ENCODE data around the gene NEAT1.
A peak's percentile ranks its signal among the peaks of the same experiment; 100 is the strongest.
"Not testable (repeated sequence)": the region's sequence is repeated elsewhere in the genome, so short reads cannot be mapped to it uniquely, and the experiment has no call there.

NEAT1 gene

DNA sequence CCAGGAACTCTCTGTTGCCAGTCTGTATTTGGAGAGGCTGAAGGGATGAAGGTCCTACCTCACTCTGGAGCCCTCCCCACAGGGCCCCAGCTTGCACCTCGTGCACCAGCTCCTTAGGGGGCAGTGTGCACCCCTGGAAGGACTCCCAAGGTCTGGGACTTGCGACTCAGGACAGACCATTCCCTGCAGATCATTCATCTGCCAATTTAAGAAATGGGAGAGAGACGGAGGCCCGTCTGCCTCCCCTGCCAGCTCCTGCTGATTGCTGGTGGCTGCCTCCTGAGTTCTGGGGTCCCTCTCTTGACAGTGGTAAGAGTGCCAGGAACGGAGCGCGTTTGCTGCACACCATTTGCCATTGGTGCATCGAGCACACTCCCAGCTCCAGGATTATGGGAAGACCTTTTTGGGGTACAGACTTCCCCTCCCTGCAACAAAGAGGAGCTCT lies 48.9 kb downstream of the NEAT1 start:
- peak overlapping the region; percentile 70 for H3K9ac ChIP-seq (ENCODE audit: low read depth, low read length, poor library complexity)
- DNase-seq (ENCODE audit: low spot score), result no peak
- no peak overlapping the region for H4K8ac ChIP-seq (ENCODE audit: low read depth, low read length)
- H3K27ac ChIP-seq (replicated peaks; ENCODE audit: low read length), result no peak overlapping the region
- H2BK12ac ChIP-seq (ENCODE audit: low read length), result no peak overlapping the region
- no peak overlapping the region for H2BK120ac ChIP-seq (ENCODE audit: low read depth, low read length)
- no peak overlapping the region for H3K4me2 ChIP-seq (ENCODE audit: insufficient read depth, low read length, poor library complexity, severe bottlenecking)
- peaks cover 6 to 12% of the 10 kb centered on the region in 2 donors for H3K4me1 ChIP-seq (ENCODE audit: control insufficient read depth in 2 of 2, insufficient read depth in 1 of 2, low read depth in 1 of 2, low read length in 2 of 2)
- peak overlapping the region; percentile 70 for H2BK15ac ChIP-seq (ENCODE audit: low read length)
- no peak overlapping the region for H3K4me3 ChIP-seq (ENCODE audit: low read length in 2 of 2)
- no peaks in the 10 kb centered on the region for H3K27me3 ChIP-seq (ENCODE audit: control insufficient read depth in 3 of 3, insufficient read depth in 3 of 3, low read depth in 1 of 3, low read length in 3 of 3)
- H2AFZ ChIP-seq (ENCODE audit: low read length), result peak overlapping the region; percentile 39
- H3K9me3 ChIP-seq (replicated peaks in 1 of 2; ENCODE audit: control insufficient read depth in 2 of 2, insufficient read depth in 1 of 2, low read depth in 1 of 2, low read length in 2 of 2), result no peaks in the 10 kb centered on the region
- H3K36me3 ChIP-seq (replicated peaks in 1 of 2; ENCODE audit: control insufficient read depth in 2 of 2, insufficient read depth in 2 of 2, low read length in 2 of 2), result no peaks in the 10 kb centered on the region
- peaks cover 1% of the 10 kb centered on the region for H3K79me1 ChIP-seq (ENCODE audit: low read depth, low read length)
- H3K14ac ChIP-seq (ENCODE audit: low read length), result no peak overlapping the region
- no peak overlapping the region for H2BK5ac ChIP-seq (ENCODE audit: low read length)
- no peak overlapping the region for H3K4ac ChIP-seq (ENCODE audit: low read length)
- peak overlapping the region; percentile 41 for H2AK5ac ChIP-seq (ENCODE audit: low read depth, low read length)
- no peak overlapping the region for H4K91ac ChIP-seq (ENCODE audit: low read depth, low read length, poor library complexity)
- WGBS, 2 donors (ENCODE audit: extremely low coverage in 2 of 2, insufficient read length in 2 of 2, insufficient replicate concordance in 1 of 2), result no CpG with 5 or more reads among the region's 8 CpGs
- no peak overlapping the region for H3K23ac ChIP-seq (ENCODE audit: low read depth, low read length, poor library complexity)
- peak overlapping the region; percentile 11 for H3K18ac ChIP-seq (ENCODE audit: low read length)

DNA sequence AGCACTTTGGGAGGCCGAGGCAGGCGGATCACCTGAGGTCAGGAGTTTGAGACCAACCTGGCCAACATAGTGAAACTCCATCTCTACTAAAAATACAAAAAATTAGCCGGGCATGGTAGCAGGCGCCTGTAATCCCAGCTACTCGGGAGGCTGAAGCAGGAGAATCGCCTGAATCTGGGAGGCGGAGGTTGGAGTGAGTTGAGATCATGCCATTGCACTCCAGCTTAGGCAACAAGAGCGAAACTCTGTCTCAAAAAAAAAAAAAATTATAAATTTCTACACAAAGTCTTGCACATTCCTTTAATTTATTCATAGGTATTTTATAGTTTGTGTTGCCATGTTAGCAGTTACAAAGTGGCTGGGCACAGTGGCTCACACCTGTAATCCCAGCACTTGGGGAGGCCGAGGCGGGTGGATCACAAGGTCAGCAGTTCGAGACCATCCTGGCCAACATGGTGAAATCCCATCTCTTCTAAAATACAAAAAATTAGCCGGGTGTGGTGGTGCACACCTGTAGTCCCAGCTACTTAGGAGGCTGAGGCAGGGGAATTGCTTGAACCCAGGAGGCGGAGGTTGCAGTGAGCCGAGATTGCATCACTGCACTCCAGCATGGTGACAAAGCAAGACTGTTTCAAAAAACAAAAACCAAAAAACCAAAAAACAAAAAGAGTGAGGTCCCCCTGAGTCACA lies 50.1 kb downstream of the NEAT1 start:
- not testable (repeated sequence) for H3K9ac ChIP-seq (ENCODE audit: low read depth, low read length, poor library complexity); H3K23ac ChIP-seq (ENCODE audit: low read depth, low read length, poor library complexity); H3K14ac ChIP-seq (ENCODE audit: low read length); H3K4me2 ChIP-seq (ENCODE audit: insufficient read depth, low read length, poor library complexity, severe bottlenecking); H3K79me1 ChIP-seq (ENCODE audit: low read depth, low read length); H3K9me3 ChIP-seq (replicated peaks in 1 of 2; ENCODE audit: control insufficient read depth in 2 of 2, insufficient read depth in 1 of 2, low read depth in 1 of 2, low read length in 2 of 2); H3K36me3 ChIP-seq (replicated peaks in 1 of 2; ENCODE audit: control insufficient read depth in 2 of 2, insufficient read depth in 2 of 2, low read length in 2 of 2); H2AK5ac ChIP-seq (ENCODE audit: low read depth, low read length); H3K27me3 ChIP-seq (ENCODE audit: control insufficient read depth in 3 of 3, insufficient read depth in 3 of 3, low read depth in 1 of 3, low read length in 3 of 3); H4K8ac ChIP-seq (ENCODE audit: low read depth, low read length); H2AFZ ChIP-seq (ENCODE audit: low read length); H3K27ac ChIP-seq (replicated peaks; ENCODE audit: low read length); DNase-seq (ENCODE audit: low spot score); H3K18ac ChIP-seq (ENCODE audit: low read length); H2BK5ac ChIP-seq (ENCODE audit: low read length); H2BK120ac ChIP-seq (ENCODE audit: low read depth, low read length); H2BK12ac ChIP-seq (ENCODE audit: low read length); H3K4me3 ChIP-seq (ENCODE audit: low read length in 2 of 2); H2BK15ac ChIP-seq (ENCODE audit: low read length); H4K91ac ChIP-seq (ENCODE audit: low read depth, low read length, poor library complexity); H3K4ac ChIP-seq (ENCODE audit: low read length)
- WGBS, 2 donors (ENCODE audit: extremely low coverage in 2 of 2, insufficient read length in 2 of 2, insufficient replicate concordance in 1 of 2), result no CpG with 5 or more reads among the region's 14 CpGs
- H3K4me1 ChIP-seq (ENCODE audit: control insufficient read depth in 2 of 2, insufficient read depth in 1 of 2, low read depth in 1 of 2, low read length in 2 of 2), result peaks cover 8 to 13% of the 10 kb centered on the region in 2 donors

DNA sequence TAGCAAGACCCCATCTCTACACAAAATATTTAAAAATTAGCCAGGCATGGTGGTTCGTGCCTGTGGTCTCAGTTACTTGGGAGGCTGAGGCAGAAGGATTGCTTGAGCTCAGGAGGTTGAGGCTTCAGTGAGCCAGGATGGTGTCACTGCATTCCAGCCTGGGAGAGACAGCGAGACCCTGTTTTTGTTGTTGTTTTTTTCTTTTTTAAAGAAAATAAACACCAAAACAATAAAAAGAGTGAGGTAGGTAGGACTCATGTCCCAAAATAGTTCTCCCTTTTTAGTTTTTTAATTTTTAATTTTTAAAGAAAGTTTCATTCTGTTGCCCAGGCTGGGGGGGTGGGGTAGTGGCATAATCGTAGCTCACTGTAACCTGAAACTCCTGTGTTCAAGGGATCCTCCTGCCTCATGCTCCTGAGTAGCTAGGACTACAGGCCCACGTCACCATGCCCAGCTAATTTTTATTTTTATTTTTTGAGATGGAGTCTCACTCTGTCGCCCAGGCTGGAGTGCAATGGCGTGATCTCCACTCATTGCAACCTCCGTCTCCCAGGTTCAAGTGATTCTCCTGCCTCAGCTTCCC lies 50.8 kb downstream of the NEAT1 start:
- Histone ChIP-seq H2AFZ (ENCODE audit: low read length) (no peak overlapping the region), H3K4me3 (ENCODE audit: low read length in 2 of 2) (no peak overlapping the region), H3K4me2 (ENCODE audit: insufficient read depth, low read length, poor library complexity, severe bottlenecking) (no peak overlapping the region), H3K36me3 (replicated peaks in 1 of 2; ENCODE audit: control insufficient read depth in 2 of 2, insufficient read depth in 2 of 2, low read length in 2 of 2) (no peaks in the 10 kb centered on the region), H3K14ac (ENCODE audit: low read length) (no peak overlapping the region), H2BK120ac (ENCODE audit: low read depth, low read length) (no peak overlapping the region), H3K9me3 (replicated peaks in 1 of 2; ENCODE audit: control insufficient read depth in 2 of 2, insufficient read depth in 1 of 2, low read depth in 1 of 2, low read length in 2 of 2) (no peaks in the 10 kb centered on the region), H3K27me3 (ENCODE audit: control insufficient read depth in 3 of 3, insufficient read depth in 3 of 3, low read depth in 1 of 3, low read length in 3 of 3) (no peaks in the 10 kb centered on the region), H3K18ac (ENCODE audit: low read length) (no peak overlapping the region), H3K4me1 (ENCODE audit: control insufficient read depth in 2 of 2, insufficient read depth in 1 of 2, low read depth in 1 of 2, low read length in 2 of 2) (peaks cover 10 to 14% of the 10 kb centered on the region in 2 donors), H2BK12ac (ENCODE audit: low read length) (no peak overlapping the region), H3K27ac (replicated peaks; ENCODE audit: low read length) (no peak overlapping the region), H3K79me1 (ENCODE audit: low read depth, low read length) (peaks cover 4% of the 10 kb centered on the region), H4K8ac (ENCODE audit: low read depth, low read length) (no peak overlapping the region), H3K9ac (ENCODE audit: low read depth, low read length, poor library complexity) (no peak overlapping the region), H4K91ac (ENCODE audit: low read depth, low read length, poor library complexity) (no peak overlapping the region), H2AK5ac (ENCODE audit: low read depth, low read length) (no peak overlapping the region), H3K23ac (ENCODE audit: low read depth, low read length, poor library complexity) (no peak overlapping the region), H3K4ac (ENCODE audit: low read length) (no peak overlapping the region), H2BK15ac (ENCODE audit: low read length) (no peak overlapping the region), H2BK5ac (ENCODE audit: low read length) (no peak overlapping the region)
- WGBS, 2 donors (ENCODE audit: extremely low coverage in 2 of 2, insufficient read length in 2 of 2, insufficient replicate concordance in 1 of 2), result no CpG with 5 or more reads among the region's 7 CpGs
- no peak for DNase-seq (ENCODE audit: low spot score)

DNA sequence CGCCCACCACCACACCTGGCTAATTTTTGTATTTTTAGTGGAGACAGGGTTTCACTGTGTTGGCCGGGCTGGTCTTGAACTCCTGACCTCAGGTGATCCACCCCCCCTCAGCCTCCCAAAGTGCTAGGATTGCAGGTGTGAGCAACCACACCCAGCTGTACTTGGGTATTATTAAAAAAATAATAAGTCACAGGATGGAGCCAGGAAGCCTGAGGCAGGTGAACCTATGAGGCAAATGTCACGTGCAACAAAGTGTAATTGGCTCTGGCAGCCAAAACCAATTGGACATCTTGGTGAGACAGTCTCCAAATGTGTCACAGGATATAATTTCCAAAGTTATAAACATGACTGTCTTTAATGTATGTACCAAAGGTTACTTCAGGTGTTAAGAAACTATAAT lies 52.3 kb downstream of the NEAT1 start:
- Histone ChIP-seq H3K4me3 (ENCODE audit: low read length in 2 of 2) (no peak overlapping the region), H3K36me3 (replicated peaks in 1 of 2; ENCODE audit: control insufficient read depth in 2 of 2, insufficient read depth in 2 of 2, low read length in 2 of 2) (no peaks in the 10 kb centered on the region), H3K27me3 (ENCODE audit: control insufficient read depth in 3 of 3, insufficient read depth in 3 of 3, low read depth in 1 of 3, low read length in 3 of 3) (no peaks in the 10 kb centered on the region), H4K8ac (ENCODE audit: low read depth, low read length) (no peak overlapping the region), H3K18ac (ENCODE audit: low read length) (no peak overlapping the region), H4K91ac (ENCODE audit: low read depth, low read length, poor library complexity) (no peak overlapping the region), H2BK120ac (ENCODE audit: low read depth, low read length) (no peak overlapping the region), H2BK12ac (ENCODE audit: low read length) (no peak overlapping the region), H3K4ac (ENCODE audit: low read length) (no peak overlapping the region), H3K23ac (ENCODE audit: low read depth, low read length, poor library complexity) (no peak overlapping the region), H3K9me3 (replicated peaks in 1 of 2; ENCODE audit: control insufficient read depth in 2 of 2, insufficient read depth in 1 of 2, low read depth in 1 of 2, low read length in 2 of 2) (no peaks in the 10 kb centered on the region), H3K9ac (ENCODE audit: low read depth, low read length, poor library complexity) (no peak overlapping the region), H3K27ac (replicated peaks; ENCODE audit: low read length) (no peak overlapping the region), H2AFZ (ENCODE audit: low read length) (no peak overlapping the region), H3K14ac (ENCODE audit: low read length) (no peak overlapping the region), H2AK5ac (ENCODE audit: low read depth, low read length) (no peak overlapping the region), H3K79me1 (ENCODE audit: low read depth, low read length) (peaks cover 4% of the 10 kb centered on the region), H3K4me1 (ENCODE audit: control insufficient read depth in 2 of 2, insufficient read depth in 1 of 2, low read depth in 1 of 2, low read length in 2 of 2) (peaks cover 22 to 29% of the 10 kb centered on the region in 2 donors), H2BK15ac (ENCODE audit: low read length) (no peak overlapping the region), H3K4me2 (ENCODE audit: insufficient read depth, low read length, poor library complexity, severe bottlenecking) (no peak overlapping the region), H2BK5ac (ENCODE audit: low read length) (no peak overlapping the region)
- no CpG with 5 or more reads among the region's 3 CpGs for WGBS, 2 donors (ENCODE audit: extremely low coverage in 2 of 2, insufficient read length in 2 of 2, insufficient replicate concordance in 1 of 2)
- DNase-seq (ENCODE audit: low spot score), result no peak

Measured in neuronal stem cell (in vitro differentiated cells).